Thoracic aorta (tissue), 2 donors: Measurements from ENCODE around the gene THADA. TPM values are rescaled to one million over a fixed set of nuclear protein-coding genes. Genes with fewer than 3 reads are reported as not detected.

Experiments
- ATAC-seq: fragments of 150-250 bp; one replicate; pipeline ENCODE4 v1.8.0; 2017; ENCODE audit warnings: low read depth; ENCODE audit not compliant: insufficient number of reproducible peaks, low FRiP score
- DNase-seq: peaks from one replicate; pipeline ENCODE4 v3.0.0-alpha.2; 2020; ENCODE audit warnings: low spot score
- H3K27ac ChIP-seq, 2 donors: fragments of 200-600 bp; sonication (generic); 1 replicate in 1 of 2; 2 replicates in 1 of 2; pipeline ENCODE4 v1.5.1; 2016; ENCODE audit warnings: mild to moderate bottlenecking in 2 of 2, moderate library complexity in 2 of 2
- H3K27me3 ChIP-seq: fragments of 200-600 bp; sonication (generic); replicated peaks from 2 replicates; pipeline ENCODE4 v1.6.0; 2016; ENCODE audit warnings: mild to moderate bottlenecking; ENCODE audit not compliant: insufficient read depth
- H3K36me3 ChIP-seq: fragments of 200-600 bp; sonication (generic); one replicate; pipeline ENCODE4 v1.5.1; 2016
- H3K4me1 ChIP-seq, 2 donors: fragments of 200-600 bp; sonication (generic); 1 replicate in 1 of 2; 2 replicates in 1 of 2; pipeline versions ENCODE4 v1.5.1 to v1.6.0; 2016; ENCODE audit warnings: low read depth in 2 of 2, mild to moderate bottlenecking in 1 of 2; ENCODE audit not compliant: control insufficient read depth in 1 of 2
- H3K4me3 ChIP-seq: fragments of 200-600 bp; sonication (generic); 2 replicates; pipeline ENCODE4 v1.5.1; 2016; ENCODE audit warnings: mild to moderate bottlenecking
- H3K9me3 ChIP-seq: fragments of 200-600 bp; sonication (generic); 2 replicates; pipeline ENCODE4 v1.5.1; 2016
- CTCF ChIP-seq: fragments of 200-600 bp; sonication (generic); IDR thresholded peaks from one replicate; pipeline ENCODE4 v1.5.1; 2019; ENCODE audit warnings: antibody characterized with exemption
- total RNA-seq, 2 donors: library from RNA; depleted of rRNA; stranded (reverse); fragments of >200 nt; gene quantifications; one replicate each; pipeline versions ENCODE4 v1.1.0 to v1.2.3, GENCODE V29; 2016

Gene THADA
- total RNA-seq, 2 donors from 2014 or later: 33.3 to 46.6 TPM

- H3K9me3 ChIP-seq: no peaks in the 10 kb centered on the region
- H3K27me3 ChIP-seq: no peaks in the 10 kb centered on the region
- H3K36me3 ChIP-seq: no peaks in the 10 kb centered on the region
- DNase-seq (no peak), ATAC-seq (no peak)
- peaks cover 42 to 52% of the 10 kb centered on the region in 2 donors for H3K4me1 ChIP-seq
- no peak for TF ChIP-seq CTCF
- H3K27ac ChIP-seq: peak overlapping the region; percentile 68 to 78
- no peak overlapping the region for H3K4me3 ChIP-seq
Measured at GRCh38 chr2:43541165-43541564, 54.7 kb downstream of the THADA start.

- H3K36me3 ChIP-seq: no peaks in the 10 kb centered on the region
- DNase-seq (peak; percentile 75), ATAC-seq (peak; percentile 99)
- no peak overlapping the region for H3K4me3 ChIP-seq
- H3K9me3 ChIP-seq: no peaks in the 10 kb centered on the region
- TF ChIP-seq CTCF: no peak
- no peaks in the 10 kb centered on the region for H3K27me3 ChIP-seq
- peak overlapping the region; percentile 78 to 84 for H3K27ac ChIP-seq
- H3K4me1 ChIP-seq: peaks cover 42 to 52% of the 10 kb centered on the region in 2 donors
Measured at GRCh38 chr2:43540021-43540779, 55.6 kb downstream of the THADA start.

- no peaks in the 10 kb centered on the region for H3K36me3 ChIP-seq
- no peak overlapping the region for H3K4me3 ChIP-seq
- no peak for TF ChIP-seq CTCF
- peak overlapping the region; percentile 78 to 84 for H3K27ac ChIP-seq
- DNase-seq (no peak), ATAC-seq (no peak)
- peaks cover 42 to 52% of the 10 kb centered on the region in 2 donors for H3K4me1 ChIP-seq
- no peaks in the 10 kb centered on the region for H3K27me3 ChIP-seq
- no peaks in the 10 kb centered on the region for H3K9me3 ChIP-seq
Measured at GRCh38 chr2:43539436-43539835, 56.4 kb downstream of the THADA start.

- H3K4me1 ChIP-seq: peaks cover 42 to 52% of the 10 kb centered on the region in 2 donors
- TF ChIP-seq CTCF: no peak
- no peak for ATAC-seq
- no peak overlapping the region for H3K4me3 ChIP-seq
- H3K9me3 ChIP-seq: no peaks in the 10 kb centered on the region
- H3K36me3 ChIP-seq: no peaks in the 10 kb centered on the region
- H3K27me3 ChIP-seq: no peaks in the 10 kb centered on the region
- no peak for DNase-seq
- H3K27ac ChIP-seq: peak overlapping the region; percentile 78 to 84
Measured at GRCh38 chr2:43538034-43538670, 57.7 kb downstream of the THADA start.

- ATAC-seq (no peak), DNase-seq (no peak)
- Histone ChIP-seq H3K36me3 (no peaks in the 10 kb centered on the region), H3K27me3 (no peaks in the 10 kb centered on the region), H3K4me3 (no peak overlapping the region), H3K4me1 (peaks cover 42 to 52% of the 10 kb centered on the region in 2 donors), H3K9me3 (no peaks in the 10 kb centered on the region), H3K27ac (peak overlapping the region; percentile 30 to 78)
- no peak for TF ChIP-seq CTCF
Measured at GRCh38 chr2:43537137-43537536, 58.7 kb downstream of the THADA start.
